Measurements from ENCODE around the gene STT3A. TPM values are rescaled to one million over a fixed set of nuclear protein-coding genes. Genes with fewer than 3 reads are reported as not detected.

STT3A gene
- total RNA-seq, 1 donor from 2014 or later, result 252 TPM

GRCh38 chr11:125649465-125650166 lies 57.0 kb downstream of the STT3A start:
- Mint-ChIP-seq H3K36me3 (ENCODE audit: low read depth) (peaks cover 23% of the 10 kb centered on the region), H3K4me3 (ENCODE audit: unreplicated experiment) (no peak overlapping the region), H3K27me3 (ENCODE audit: low read depth) (no peaks in the 10 kb centered on the region), H3K9me3 (ENCODE audit: low read depth) (no peaks in the 10 kb centered on the region), H3K4me1 (ENCODE audit: low read depth) (no peaks in the 10 kb centered on the region), H3K27ac (ENCODE audit: unreplicated experiment) (no peak overlapping the region)
- no peak for DNase-seq (ENCODE audit: low spot score)
- no peak for TF ChIP-seq CTCF (IDR thresholded peaks at IDR 0.05)

- no peak for DNase-seq (ENCODE audit: low spot score)
- Mint-ChIP-seq H3K27me3 (ENCODE audit: low read depth) (no peaks in the 10 kb centered on the region), H3K36me3 (ENCODE audit: low read depth) (peaks cover 30% of the 10 kb centered on the region), H3K4me3 (ENCODE audit: unreplicated experiment) (no peak overlapping the region), H3K4me1 (ENCODE audit: low read depth) (no peaks in the 10 kb centered on the region), H3K9me3 (ENCODE audit: low read depth) (peaks cover 32% of the 10 kb centered on the region), H3K27ac (ENCODE audit: unreplicated experiment) (no peak overlapping the region)
- TF ChIP-seq CTCF (IDR thresholded peaks at IDR 0.05), result no peak
Measured at GRCh38 chr11:125662689-125663088, 70.0 kb downstream of the STT3A start.

DNA sequence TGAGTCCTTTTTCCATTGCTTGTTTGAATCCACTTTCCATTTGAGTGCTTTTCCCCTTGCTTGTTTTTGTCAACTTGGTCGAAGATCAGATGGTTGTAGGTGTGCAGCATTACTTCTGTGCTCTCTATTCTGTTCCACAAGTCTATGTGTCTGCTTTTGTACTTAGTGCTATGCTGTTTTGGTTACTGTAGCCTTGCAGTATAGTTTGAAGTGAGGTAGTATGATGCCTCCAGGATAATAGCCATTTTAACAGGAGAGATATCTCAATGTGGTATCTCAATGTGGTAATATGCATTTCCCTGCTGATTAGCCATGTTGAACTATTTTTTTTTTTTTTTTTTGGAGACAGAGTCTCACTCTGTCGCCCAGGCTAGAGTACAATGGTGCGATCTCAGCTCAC lies 71.3 kb downstream of the STT3A start:
- Mint-ChIP-seq H3K9me3 (ENCODE audit: low read depth) (peaks cover 32% of the 10 kb centered on the region), H3K36me3 (ENCODE audit: low read depth) (peaks cover 33% of the 10 kb centered on the region), H3K27me3 (ENCODE audit: low read depth) (no peaks in the 10 kb centered on the region), H3K4me1 (ENCODE audit: low read depth) (no peaks in the 10 kb centered on the region), H3K27ac (ENCODE audit: unreplicated experiment) (no peak overlapping the region), H3K4me3 (ENCODE audit: unreplicated experiment) (no peak overlapping the region)
- no peak for TF ChIP-seq CTCF (IDR thresholded peaks at IDR 0.05)
- DNase-seq (ENCODE audit: low spot score), result no peak

DNA sequence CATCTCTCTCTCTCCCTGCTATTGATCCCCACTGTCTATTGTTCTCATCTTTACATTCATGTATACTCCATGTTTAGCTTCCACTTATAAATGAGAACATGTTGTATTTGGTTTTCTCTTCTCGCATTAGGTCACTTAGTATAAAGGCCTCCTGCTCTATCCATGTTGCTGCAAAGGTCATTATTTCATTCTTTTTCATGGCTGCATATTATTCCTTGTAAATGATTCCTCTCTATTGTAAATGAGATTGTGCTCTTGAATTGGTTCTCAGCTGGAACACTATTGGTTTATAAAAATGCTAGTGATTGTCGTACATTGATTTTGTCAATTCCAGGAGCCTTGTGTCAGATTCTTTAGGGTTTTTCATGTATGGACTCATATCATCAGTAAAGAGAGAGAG lies 74.5 kb downstream of the STT3A start:
- no peak for TF ChIP-seq CTCF (IDR thresholded peaks at IDR 0.05)
- Mint-ChIP-seq H3K9me3 (ENCODE audit: low read depth) (peaks cover 32% of the 10 kb centered on the region), H3K4me1 (ENCODE audit: low read depth) (no peaks in the 10 kb centered on the region), H3K4me3 (ENCODE audit: unreplicated experiment) (no peak overlapping the region), H3K27me3 (ENCODE audit: low read depth) (no peaks in the 10 kb centered on the region), H3K36me3 (ENCODE audit: low read depth) (peaks cover 38% of the 10 kb centered on the region), H3K27ac (ENCODE audit: unreplicated experiment) (no peak overlapping the region)
- no peak for DNase-seq (ENCODE audit: low spot score)

- Mint-ChIP-seq H3K27me3 (ENCODE audit: low read depth) (no peaks in the 10 kb centered on the region), H3K27ac (ENCODE audit: unreplicated experiment) (no peak overlapping the region), H3K4me1 (ENCODE audit: low read depth) (no peaks in the 10 kb centered on the region), H3K9me3 (ENCODE audit: low read depth) (peaks cover 17% of the 10 kb centered on the region), H3K36me3 (ENCODE audit: low read depth) (peaks cover 24% of the 10 kb centered on the region), H3K4me3 (ENCODE audit: unreplicated experiment) (no peak overlapping the region)
- TF ChIP-seq CTCF (IDR thresholded peaks at IDR 0.05), result no peak
- no peak for DNase-seq (ENCODE audit: low spot score)
Measured at GRCh38 chr11:125670172-125670571, 77.5 kb downstream of the STT3A start.

Measured in chondrocyte (in vitro differentiated cells).